GM19452 (cell line): ENCODE data around the gene PUS3.
"Not testable (repeated sequence)": the region's sequence is repeated elsewhere in the genome, so short reads cannot be mapped to it uniquely, and the experiment has no call there.

ENCODE experiments used
- ATAC-seq: cut with Tn5 transposase; IDR thresholded peaks from one replicate; pipeline ENCODE4 v1.9.1; 2021; ENCODE audit not compliant: unreplicated experiment

Gene PUS3

DNA sequence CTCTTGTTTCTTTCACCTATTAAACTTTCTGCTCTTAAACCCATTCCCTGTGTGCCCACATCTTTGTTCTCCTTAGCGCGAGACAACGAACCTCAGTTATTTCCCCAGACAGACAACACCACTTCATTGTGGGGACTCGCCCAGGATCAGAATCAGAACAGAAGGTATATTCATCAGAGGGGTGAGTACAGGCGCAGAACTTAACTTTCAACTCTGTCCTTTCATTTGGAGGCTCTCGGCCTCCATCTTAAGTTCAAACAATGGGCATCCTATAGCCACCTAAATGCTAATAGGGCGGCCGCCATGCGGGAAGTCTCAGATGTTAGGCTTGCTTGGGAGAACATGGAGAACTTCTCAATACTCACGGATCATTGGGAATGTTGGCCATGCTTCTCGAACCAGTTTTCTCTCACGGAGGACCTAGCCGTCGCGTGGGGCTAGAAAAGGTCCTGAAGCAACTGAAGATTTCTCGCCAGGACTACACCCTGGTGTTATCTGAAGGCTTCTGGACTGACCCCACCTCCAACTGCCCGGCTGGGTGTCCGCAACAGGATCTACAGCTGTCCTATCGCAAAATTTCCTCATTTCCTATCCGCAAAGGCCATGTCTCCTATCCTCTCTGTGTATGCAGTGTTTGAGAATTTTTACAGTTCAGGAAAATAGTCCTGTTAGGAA, 29.0 kb downstream of the PUS3 start:
- ATAC-seq = no peak

DNA sequence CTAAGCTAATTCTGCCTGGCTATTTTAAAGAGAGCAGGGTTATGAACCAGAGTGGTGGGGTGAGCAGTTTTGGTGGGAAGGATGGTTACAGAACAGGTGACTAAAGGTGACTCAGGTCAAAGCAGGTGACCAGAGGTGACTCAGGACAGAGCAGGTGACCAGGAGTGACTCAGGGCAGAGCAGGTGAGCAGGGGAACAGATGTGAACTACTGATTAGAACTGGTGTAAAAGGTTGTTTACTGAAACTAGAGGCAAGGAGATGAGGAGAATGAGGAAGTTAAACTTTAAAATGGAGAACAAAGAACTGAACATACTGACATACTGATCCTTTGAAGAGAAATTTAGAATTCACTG, 30.9 kb downstream of the PUS3 start:
- ATAC-seq = no peak

DNA sequence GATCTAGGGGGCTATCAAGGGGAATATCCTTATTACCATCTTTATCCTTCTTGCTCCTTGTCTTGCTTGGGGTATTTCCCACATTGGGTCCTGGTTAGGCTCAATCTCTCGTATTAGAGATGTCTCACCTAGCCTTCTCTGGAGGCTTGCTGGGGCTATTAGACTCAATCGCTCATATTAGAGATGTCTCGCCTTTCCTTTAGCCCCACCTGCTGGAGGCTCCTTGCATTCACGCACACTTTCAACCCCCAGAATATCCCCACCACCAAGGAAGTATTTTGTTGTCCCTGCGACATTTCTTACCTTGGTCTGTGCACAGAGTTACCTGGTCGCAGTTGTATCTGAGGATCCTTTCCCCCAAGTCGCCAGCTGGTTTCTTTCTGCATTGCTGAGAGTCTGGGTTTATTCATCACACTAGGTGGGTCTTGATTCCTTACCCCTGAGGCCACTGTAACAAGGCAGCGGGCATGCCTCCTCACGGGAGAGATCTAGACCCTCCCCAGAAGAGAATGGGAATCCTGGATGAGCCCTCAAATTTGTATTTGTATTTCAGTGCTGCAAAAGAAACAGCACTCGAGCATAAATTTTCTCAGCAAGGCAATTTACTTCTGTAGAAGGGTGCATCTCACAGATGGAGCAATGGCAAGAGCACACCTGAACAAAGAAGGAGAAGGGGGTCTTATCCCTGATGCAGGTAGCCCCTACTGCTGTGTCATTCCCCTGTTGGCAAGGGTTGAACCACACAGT, 31.4 kb downstream of the PUS3 start:
- ATAC-seq = no peak

GRCh38 chr11:125869521-125869920, 33.5 kb downstream of the PUS3 start:
- ATAC-seq = no peak

GRCh38 chr11:125865354-125865753, 37.7 kb downstream of the PUS3 start:
- ATAC-seq = not testable (repeated sequence)

DNA sequence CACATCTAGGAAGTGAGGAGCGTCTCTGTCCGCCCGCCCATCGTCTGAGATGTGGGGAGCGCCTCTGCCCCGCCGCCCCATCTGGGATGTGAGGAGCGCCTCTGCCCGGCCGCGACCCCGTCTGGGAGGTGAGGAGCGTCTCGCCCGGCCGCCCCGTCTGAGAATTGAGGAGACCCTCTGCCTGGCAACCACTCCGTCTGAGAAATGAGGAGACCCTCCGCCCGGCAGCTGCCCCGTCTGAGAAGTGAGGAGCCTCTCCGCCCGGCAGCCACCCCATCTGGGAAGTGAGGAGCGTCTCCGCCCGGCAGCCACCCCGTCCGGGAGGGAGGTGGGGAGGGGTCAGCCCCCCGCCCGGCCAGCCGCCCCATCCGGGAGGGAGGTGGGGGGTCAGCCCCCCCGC, 40.2 kb downstream of the PUS3 start:
- not testable (repeated sequence) for ATAC-seq

DNA sequence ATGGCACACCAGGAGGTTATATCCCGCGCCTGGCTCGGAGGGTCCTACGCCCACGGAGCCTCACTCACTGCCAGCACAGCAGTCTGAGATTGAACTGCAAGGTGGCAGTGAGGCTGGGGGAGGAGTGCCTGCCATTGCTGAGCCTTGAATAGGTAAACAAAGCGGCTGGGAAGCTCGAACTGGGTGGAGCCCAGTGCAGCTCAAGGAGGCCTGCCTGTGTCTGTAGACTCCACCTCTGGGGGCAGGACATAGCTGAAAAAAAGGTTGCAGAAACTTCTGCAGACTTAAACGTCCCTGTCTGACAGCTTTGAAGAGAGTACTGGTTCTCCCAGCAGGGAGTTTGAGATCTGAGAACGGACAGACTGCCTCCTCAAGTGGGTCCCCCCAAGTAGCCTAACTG, 45.3 kb downstream of the PUS3 start:
- ATAC-seq = not testable (repeated sequence)

DNA sequence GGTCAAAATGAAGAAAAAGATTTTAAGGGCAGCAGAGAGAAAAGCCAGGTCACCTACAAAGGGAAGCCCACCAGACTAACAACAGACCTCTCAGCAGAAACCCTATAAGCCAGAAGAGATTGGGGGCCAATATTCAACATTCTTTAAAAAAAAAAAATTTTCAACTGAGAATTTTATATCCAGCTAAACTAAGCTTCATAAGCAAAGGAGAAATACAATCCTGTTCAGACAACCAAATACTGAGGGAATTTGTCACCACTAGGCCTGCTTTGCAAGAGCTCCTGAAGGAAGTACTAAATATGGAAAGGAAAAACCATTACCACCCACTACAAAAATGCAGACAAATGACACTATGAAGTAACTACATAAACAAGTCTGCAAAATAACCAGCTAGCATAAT, 56.8 kb downstream of the PUS3 start:
- ATAC-seq = no peak
